Measurements from ENCODE around the gene DNAH2. TPM values are rescaled to one million over a fixed set of nuclear protein-coding genes. Genes with fewer than 3 reads are reported as not detected.
A peak's percentile ranks its signal among the peaks of the same experiment; 100 is the strongest.

Gene DNAH2, protein sequence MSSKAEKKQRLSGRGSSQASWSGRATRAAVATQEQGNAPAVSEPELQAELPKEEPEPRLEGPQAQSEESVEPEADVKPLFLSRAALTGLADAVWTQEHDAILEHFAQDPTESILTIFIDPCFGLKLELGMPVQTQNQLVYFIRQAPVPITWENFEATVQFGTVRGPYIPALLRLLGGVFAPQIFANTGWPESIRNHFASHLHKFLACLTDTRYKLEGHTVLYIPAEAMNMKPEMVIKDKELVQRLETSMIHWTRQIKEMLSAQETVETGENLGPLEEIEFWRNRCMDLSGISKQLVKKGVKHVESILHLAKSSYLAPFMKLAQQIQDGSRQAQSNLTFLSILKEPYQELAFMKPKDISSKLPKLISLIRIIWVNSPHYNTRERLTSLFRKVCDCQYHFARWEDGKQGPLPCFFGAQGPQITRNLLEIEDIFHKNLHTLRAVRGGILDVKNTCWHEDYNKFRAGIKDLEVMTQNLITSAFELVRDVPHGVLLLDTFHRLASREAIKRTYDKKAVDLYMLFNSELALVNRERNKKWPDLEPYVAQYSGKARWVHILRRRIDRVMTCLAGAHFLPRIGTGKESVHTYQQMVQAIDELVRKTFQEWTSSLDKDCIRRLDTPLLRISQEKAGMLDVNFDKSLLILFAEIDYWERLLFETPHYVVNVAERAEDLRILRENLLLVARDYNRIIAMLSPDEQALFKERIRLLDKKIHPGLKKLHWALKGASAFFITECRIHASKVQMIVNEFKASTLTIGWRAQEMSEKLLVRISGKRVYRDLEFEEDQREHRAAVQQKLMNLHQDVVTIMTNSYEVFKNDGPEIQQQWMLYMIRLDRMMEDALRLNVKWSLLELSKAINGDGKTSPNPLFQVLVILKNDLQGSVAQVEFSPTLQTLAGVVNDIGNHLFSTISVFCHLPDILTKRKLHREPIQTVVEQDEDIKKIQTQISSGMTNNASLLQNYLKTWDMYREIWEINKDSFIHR (N-terminal part only)
- total RNA-seq (2016; rRNA removed; fragmentation: Illumina TruSeq; extraction: Trizol) (not detected in 2 replicates), polyA plus RNA-seq (2011; rRNA removed) (not detected in 2 replicates), polyA minus RNA-seq (2011; rRNA and poly(A)+ RNA removed; ENCODE audit: low replicate concordance) (5.1 TPM in 1 of 2 replicates, not detected in the other), Bru-seq, nascent RNA (percentile 2 among the genes with signal in this experiment), BruChase-seq, experiment 1, labeled RNA remaining after a 6-hour chase (percentile 4 among the genes with signal in this experiment), BruChase-seq, experiment 2, labeled RNA remaining after a 2-hour chase (percentile 2 among the genes with signal in this experiment)
- total RNA-seq (2016; cell fraction: cytosol; rRNA removed; fragmentation: Illumina TruSeq; extraction: Trizol; ENCODE audit: low read depth): not detected in 2 replicates
- under 0.01 TPM in 1 of 2 replicates, not detected in the other for total RNA-seq (2016; cell fraction: insoluble cytoplasmic fraction; rRNA removed; fragmentation: Illumina TruSeq; extraction: Trizol)
- not detected in 2 replicates for total RNA-seq (2016; cell fraction: membrane; rRNA removed; fragmentation: Illumina TruSeq; extraction: Trizol)
- not detected in 2 replicates for total RNA-seq (2016; cell fraction: nucleus; rRNA removed; fragmentation: Illumina TruSeq; extraction: Trizol)
- under 0.01 and 0.01 TPM in 2 replicates for polyA plus RNA-seq (2011; cell fraction: cytosol; rRNA removed)
- 0.03 and 0.05 TPM in 2 replicates for polyA plus RNA-seq (2011; cell fraction: nucleus; rRNA removed)
- polyA plus RNA-seq (2012): 0.01 and 0.04 TPM in 2 replicates
- polyA plus RNA-seq (2016; cell fraction: cytosol; fragmentation: Illumina TruSeq; extraction: Trizol; ENCODE audit: low read depth): not detected in 2 replicates
- polyA plus RNA-seq (2016; cell fraction: insoluble cytoplasmic fraction; fragmentation: Illumina TruSeq; extraction: Trizol; ENCODE audit: low read depth): not detected in 2 replicates
- polyA plus RNA-seq (2016; cell fraction: membrane; fragmentation: Illumina TruSeq; extraction: Trizol; ENCODE audit: low read depth): not detected in 2 replicates
- not detected in 2 replicates for polyA plus RNA-seq (2016; cell fraction: nucleus; fragmentation: Illumina TruSeq; extraction: Trizol; ENCODE audit: insufficient read depth, low read depth)
- not detected in 2 replicates for polyA minus RNA-seq (2011; cell fraction: cytosol; rRNA and poly(A)+ RNA removed)
- polyA minus RNA-seq (2011; cell fraction: nucleus; rRNA and poly(A)+ RNA removed): under 0.01 TPM in 1 of 2 replicates, not detected in the other
- long read RNA-seq, experiment 1: 0 reads
- long read RNA-seq, experiment 2: 0 reads

DNA sequence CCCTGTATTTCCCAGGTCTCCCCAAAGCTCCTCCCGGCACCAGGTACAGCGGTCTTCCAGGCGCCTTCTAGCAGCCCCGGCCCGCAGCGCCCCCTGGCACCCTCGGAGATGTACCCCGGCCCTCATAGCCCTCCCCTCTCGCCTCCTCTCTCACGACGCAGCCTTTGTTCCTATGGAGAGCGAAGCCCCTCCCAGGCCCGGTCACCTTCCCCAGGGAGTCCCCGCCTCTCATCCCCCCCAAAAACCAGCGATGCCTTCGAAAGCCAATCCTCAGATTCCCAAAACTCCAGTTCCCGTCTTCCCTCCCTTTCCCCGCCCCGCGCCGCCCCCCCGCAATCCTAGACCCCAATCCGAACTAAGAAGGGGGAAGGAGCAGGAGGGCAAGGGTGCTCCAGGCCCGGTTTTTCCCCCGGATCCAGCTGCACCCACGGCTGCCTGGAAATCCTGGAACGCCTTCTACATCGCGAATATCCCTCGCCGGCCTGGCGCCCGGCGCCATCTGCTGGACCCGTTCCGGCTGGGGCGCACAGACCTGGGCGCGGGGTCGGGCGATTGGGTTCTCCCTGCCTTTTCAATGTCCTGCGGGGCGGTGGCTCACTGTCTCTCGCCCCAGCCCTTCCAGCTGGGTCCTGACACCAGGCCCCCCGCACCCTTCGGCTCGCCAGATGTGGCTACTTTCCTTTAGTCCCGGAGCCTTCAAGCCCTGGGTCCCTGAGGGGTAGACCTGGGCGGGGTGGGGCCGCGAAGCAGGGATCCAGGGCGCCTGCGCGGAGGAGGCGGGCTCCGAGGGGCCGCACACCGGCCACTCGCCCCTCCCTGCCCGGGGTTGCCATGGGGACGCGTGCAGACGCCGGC, at the start of gene DNAH2:
TSS of gene DNAH2 (plus strand) at position 844 of the 855 bp plus-strand sequence. CDS start 1,991 bp downstream, outside the sequence.
- Histone ChIP-seq H2AFZ (ENCODE audit: low read length) (no peak within 1 kb of the TSS), H3K27me3 (ENCODE audit: control insufficient read depth in 1 of 2, insufficient read depth in 2 of 2, low read length in 2 of 2) (peaks cover 12 to 85% of the 10 kb centered on the region in 2 experiments), H3K4me1 (ENCODE audit: insufficient read depth, low read length) (peaks cover 27% of the 10 kb centered on the region), H3K4me3 (replicated peaks in 1 of 3; ENCODE audit: insufficient read depth in 1 of 3, low read depth in 2 of 3, low read length in 3 of 3) (peak within 1 kb of the TSS; percentile 49 to 72 (median 62); a peak in 5 of 6 replicates), H3K79me2 (ENCODE audit: insufficient read depth, low read length) (no peaks in the 10 kb centered on the region), H3K36me3 (replicated peaks in 1 of 2; ENCODE audit: control insufficient read depth in 1 of 2, insufficient read depth in 2 of 2, low read length in 2 of 2) (no peaks in the 10 kb centered on the region), H3K27ac (ENCODE audit: extremely low read length, insufficient read depth, low read length) (no peak within 1 kb of the TSS), H3K9ac (ENCODE audit: insufficient read depth, low read depth, low read length) (no peak within 1 kb of the TSS), H3K4me2 (ENCODE audit: low read depth, low read length) (peak within 1 kb of the TSS; percentile 78), H3K9me3 (ENCODE audit: low read length) (no peaks in the 10 kb centered on the region), H4K20me1 (ENCODE audit: insufficient read depth, low read length) (no peaks in the 10 kb centered on the region)
- DNase-seq (ENCODE audit: low spot score): peak; percentile 60
- peak; percentile 86 for ATAC-seq
- ChIA-PET POLR2A (interaction anchor here (0.9 to 2.0 kb wide), 4 partner anchors 11 to 31 kb away, joined by 3 to 6 read pairs (median 4); partner anchors contain the start of genes TP53 and WRAP53), CTCF (ENCODE audit: low intra/inter-chr PET ratio, low total read pairs) (interaction anchor here (2.0 kb wide), 1 partner anchor 29 kb away, joined by 5 read pairs; the partner anchor contains the start of gene WRAP53)
- no peak for FAIRE-seq
- in situ Hi-C loops (cut with HindIII; ENCODE audit: extremely low pct_ligation_motif_present, low pct_unique_long_range_greater_than_20kb): loop anchor here (5.0 kb wide), 1 partner anchor 85 kb away; the partner anchor contains the start of gene SHBG
- no TSS peak for BruUV-seq (replicated peaks)
- intact Hi-C loops (cut with micrococcal nuclease; ENCODE audit: unreplicated experiment): no loop called here
- under 1% methylated on average over 53 of the region's 64 CpGs for WGBS (ENCODE audit: low lambda C conversion rate)
- TF ChIP-seq LCORL (IDR thresholded peaks at IDR 0.05) (0 out of 2 replicates have a peak, but pooled peaks have one; percentile 18), LCORL (CRISPR knock-in tag; IDR thresholded peaks at IDR 0.05) (peak; percentile 72), GABPB1 (CRISPR knock-in tag; IDR thresholded peaks at IDR 0.05) (peak; percentile 68; the same call in 1 of the 2 replicates), SP4 (CRISPR knock-in tag; IDR thresholded peaks at IDR 0.05) (0 out of 2 replicates have a peak, but pooled peaks have one; percentile 33), ZNF772 (CRISPR knock-in tag; IDR thresholded peaks at IDR 0.05) (peak; percentile 57; the same call in 1 of the 2 replicates), YY1 (IDR thresholded peaks at IDR 0.05; ENCODE audit: insufficient read depth, insufficient replicate concordance, low read depth, low read length) (peak; percentile 67), ZNF7 (CRISPR knock-in tag; IDR thresholded peaks at IDR 0.05) (no peak), NONO (IDR thresholded peaks at IDR 0.05) (no peak), NONO (CRISPR knock-in tag; conservative IDR thresholded peaks at IDR 0.05) (peak; percentile 57; the same call in 1 of the 2 replicates)
- TF ChIP-seq, protein P1, sequence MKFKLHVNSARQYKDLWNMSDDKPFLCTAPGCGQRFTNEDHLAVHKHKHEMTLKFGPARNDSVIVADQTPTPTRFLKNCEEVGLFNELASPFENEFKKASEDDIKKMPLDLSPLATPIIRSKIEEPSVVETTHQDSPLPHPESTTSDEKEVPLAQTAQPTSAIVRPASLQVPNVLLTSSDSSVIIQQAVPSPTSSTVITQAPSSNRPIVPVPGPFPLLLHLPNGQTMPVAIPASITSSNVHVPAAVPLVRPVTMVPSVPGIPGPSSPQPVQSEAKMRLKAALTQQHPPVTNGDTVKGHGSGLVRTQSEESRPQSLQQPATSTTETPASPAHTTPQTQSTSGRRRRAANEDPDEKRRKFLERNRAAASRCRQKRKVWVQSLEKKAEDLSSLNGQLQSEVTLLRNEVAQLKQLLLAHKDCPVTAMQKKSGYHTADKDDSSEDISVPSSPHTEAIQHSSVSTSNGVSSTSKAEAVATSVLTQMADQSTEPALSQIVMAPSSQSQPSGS (CRISPR knock-in tag; IDR thresholded peaks at IDR 0.05): no peak
- TF ChIP-seq, protein P2, sequence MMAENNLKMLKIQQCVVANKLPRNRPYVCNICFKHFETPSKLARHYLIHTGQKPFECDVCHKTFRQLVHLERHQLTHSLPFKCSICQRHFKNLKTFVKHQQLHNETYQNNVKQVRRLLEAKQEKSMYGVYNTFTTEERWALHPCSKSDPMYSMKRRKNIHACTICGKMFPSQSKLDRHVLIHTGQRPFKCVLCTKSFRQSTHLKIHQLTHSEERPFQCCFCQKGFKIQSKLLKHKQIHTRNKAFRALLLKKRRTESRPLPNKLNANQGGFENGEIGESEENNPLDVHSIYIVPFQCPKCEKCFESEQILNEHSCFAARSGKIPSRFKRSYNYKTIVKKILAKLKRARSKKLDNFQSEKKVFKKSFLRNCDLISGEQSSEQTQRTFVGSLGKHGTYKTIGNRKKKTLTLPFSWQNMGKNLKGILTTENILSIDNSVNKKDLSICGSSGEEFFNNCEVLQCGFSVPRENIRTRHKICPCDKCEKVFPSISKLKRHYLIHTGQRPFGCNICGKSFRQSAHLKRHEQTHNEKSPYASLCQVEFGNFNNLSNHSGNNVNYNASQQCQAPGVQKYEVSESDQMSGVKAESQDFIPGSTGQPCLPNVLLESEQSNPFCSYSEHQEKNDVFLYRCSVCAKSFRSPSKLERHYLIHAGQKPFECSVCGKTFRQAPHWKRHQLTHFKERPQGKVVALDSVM (CRISPR knock-in tag; IDR thresholded peaks at IDR 0.05): peak; percentile 20; the same call in 1 of the 2 replicates
